ENCODE results near the gene ACAA2.
"Not testable (repeated sequence)": the region's sequence is repeated elsewhere in the genome, so short reads cannot be mapped to it uniquely, and the experiment has no call there.

Gene ACAA2

DNA sequence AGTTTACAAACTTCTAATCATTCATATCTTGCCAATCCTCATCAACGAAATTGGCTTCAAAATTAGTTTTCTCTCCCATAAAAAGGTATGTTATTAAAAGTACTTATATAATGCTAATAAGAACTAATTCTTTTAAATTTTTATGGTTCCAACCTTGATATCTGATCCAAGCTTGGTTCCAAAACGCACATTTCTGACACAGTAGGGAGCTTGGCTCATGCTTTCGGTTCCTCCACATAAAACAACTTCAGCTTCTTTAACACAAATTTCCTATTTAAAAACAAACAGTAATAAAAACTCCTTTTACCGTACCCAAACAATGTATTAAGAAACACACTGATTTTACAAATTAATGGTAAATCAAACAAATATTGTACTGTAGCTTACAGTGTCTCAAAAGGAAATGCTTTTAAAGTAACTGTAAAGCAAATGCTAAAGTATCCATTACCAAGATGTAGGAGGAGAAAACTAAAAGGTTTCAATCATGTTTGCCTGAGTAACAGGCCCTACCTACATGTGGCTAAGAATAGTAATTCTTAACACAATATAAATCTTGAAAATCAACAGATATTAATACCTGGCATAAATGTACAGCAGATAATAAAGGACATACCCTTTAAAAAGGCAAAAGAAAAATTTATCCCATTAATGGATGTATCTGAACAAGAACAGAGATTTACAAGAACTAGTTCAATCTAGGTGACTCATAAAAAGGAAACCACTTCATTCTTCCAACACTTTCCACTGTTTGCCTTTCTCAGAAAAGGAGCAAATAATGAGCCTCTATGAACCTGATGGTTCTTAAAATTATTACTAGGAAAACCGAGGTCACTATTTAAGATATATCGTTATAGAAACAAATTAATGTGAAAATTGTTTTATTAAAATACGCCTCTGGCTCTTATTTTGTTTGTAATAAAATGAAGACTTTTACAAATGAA, 17.5 kb downstream of the ACAA2 start:
- H3K27ac ChIP-seq: no peak overlapping the region
- H3K9me3 ChIP-seq: no peaks in the 10 kb centered on the region
- H3K27me3 ChIP-seq: no peaks in the 10 kb centered on the region
- TF ChIP-seq, protein P1, sequence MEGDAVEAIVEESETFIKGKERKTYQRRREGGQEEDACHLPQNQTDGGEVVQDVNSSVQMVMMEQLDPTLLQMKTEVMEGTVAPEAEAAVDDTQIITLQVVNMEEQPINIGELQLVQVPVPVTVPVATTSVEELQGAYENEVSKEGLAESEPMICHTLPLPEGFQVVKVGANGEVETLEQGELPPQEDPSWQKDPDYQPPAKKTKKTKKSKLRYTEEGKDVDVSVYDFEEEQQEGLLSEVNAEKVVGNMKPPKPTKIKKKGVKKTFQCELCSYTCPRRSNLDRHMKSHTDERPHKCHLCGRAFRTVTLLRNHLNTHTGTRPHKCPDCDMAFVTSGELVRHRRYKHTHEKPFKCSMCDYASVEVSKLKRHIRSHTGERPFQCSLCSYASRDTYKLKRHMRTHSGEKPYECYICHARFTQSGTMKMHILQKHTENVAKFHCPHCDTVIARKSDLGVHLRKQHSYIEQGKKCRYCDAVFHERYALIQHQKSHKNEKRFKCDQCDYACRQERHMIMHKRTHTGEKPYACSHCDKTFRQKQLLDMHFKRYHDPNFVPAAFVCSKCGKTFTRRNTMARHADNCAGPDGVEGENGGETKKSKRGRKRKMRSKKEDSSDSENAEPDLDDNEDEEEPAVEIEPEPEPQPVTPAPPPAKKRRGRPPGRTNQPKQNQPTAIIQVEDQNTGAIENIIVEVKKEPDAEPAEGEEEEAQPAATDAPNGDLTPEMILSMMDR (IDR thresholded peaks at IDR 0.05): no peak
- no peak overlapping the region for H3K4me3 ChIP-seq (ENCODE audit: low read depth in 1 of 2, low read length in 1 of 2)
- peaks cover 33% of the 10 kb centered on the region for H3K36me3 ChIP-seq
- H3K4me1 ChIP-seq (ENCODE audit: control insufficient read depth in 1 of 2, insufficient read depth in 1 of 2, low read depth in 1 of 2, low read length in 1 of 2): no peaks in the 10 kb centered on the region

DNA sequence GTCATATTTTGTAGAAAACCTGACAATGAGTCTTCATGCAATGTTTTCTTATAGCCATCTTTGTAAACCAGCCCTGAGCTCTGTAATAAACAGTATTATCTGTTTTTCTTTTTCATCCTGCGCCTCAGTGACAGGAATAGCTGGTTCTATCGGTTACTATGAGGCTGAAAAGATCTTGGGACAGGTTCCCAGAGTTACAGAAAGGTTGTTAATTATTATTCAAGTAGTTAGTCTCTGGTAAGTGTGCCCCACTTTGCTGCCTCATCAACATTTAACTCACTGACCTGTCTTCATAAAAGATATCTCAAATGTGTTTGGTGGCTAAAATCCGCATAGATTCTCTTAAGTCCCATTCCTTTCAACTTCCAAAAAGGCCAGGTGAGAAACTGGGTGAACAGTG, 18.6 kb downstream of the ACAA2 start:
- H3K27me3 ChIP-seq: no peaks in the 10 kb centered on the region
- TF ChIP-seq, protein P1 (IDR thresholded peaks at IDR 0.05): no peak
- no peaks in the 10 kb centered on the region for H3K9me3 ChIP-seq
- H3K4me1 ChIP-seq (ENCODE audit: control insufficient read depth in 1 of 2, insufficient read depth in 1 of 2, low read depth in 1 of 2, low read length in 1 of 2): no peaks in the 10 kb centered on the region
- H3K4me3 ChIP-seq (ENCODE audit: low read depth in 1 of 2, low read length in 1 of 2): no peak overlapping the region
- H3K27ac ChIP-seq: no peak overlapping the region
- H3K36me3 ChIP-seq: peaks cover 44% of the 10 kb centered on the region

DNA sequence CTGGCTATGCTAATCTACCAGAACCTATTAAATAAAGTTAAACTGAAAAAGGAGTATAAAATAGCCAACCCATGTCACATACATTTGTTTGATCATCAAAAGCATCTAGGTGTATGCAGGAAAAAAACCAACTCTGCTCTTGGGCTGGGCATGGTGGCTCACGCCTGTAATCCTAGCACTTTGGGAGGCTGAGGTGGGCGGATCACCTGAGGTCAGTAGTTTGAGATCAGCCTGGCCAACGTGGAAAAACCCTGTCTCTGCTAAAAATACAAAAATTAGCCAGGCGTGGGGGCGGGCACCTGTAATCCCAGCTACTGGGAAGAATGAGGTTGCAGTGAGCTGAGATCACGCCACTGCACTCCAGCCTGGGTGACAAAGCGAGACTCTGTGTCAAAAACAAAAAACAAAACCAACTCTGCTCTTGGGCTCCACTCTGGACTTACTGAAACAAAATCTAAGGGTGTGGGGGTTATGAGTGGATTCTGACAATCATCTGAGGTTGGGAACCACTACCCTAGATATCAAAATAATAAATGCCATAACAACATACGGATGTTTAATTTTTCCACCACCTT, 23.7 kb downstream of the ACAA2 start:
- H3K4me1 ChIP-seq (ENCODE audit: control insufficient read depth in 1 of 2, insufficient read depth in 1 of 2, low read depth in 1 of 2, low read length in 1 of 2); H3K4me3 ChIP-seq (ENCODE audit: low read depth in 1 of 2, low read length in 1 of 2); H3K9me3 ChIP-seq; H3K27me3 ChIP-seq; H3K27ac ChIP-seq: not testable (repeated sequence)
- peaks cover 64% of the 10 kb centered on the region for H3K36me3 ChIP-seq

DNA sequence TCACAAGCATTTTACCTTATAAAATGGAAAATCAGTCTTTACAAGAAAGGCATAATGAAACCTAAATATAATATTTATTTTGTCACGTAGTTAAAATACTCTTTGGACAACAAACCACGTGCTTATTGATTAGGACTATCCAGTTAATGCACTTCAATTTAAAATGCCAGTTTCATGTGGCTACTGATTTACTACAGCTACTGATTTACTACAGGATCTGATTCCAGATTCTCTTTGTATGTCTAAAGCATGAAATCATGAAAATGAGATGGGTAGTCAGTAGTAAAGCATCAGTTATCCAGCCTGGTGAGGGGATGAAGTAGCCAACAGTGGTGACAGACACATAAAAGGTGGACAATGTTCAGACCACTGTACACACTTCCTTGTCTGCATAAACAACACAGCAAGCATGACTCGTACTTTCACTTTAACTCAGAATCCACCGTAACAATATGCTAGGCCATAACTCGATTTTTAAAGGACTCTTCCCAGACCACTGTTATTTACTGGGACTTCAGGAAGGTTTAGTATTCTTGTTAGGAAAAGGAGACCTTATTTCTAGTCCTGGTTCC, 24.9 kb downstream of the ACAA2 start:
- Histone ChIP-seq H3K9me3 (no peaks in the 10 kb centered on the region), H3K27ac (no peak overlapping the region), H3K4me3 (ENCODE audit: low read depth in 1 of 2, low read length in 1 of 2) (no peak overlapping the region), H3K36me3 (peaks cover 60% of the 10 kb centered on the region), H3K4me1 (ENCODE audit: control insufficient read depth in 1 of 2, insufficient read depth in 1 of 2, low read depth in 1 of 2, low read length in 1 of 2) (no peaks in the 10 kb centered on the region), H3K27me3 (no peaks in the 10 kb centered on the region)
- TF ChIP-seq, protein P1 (IDR thresholded peaks at IDR 0.05): no peak

DNA sequence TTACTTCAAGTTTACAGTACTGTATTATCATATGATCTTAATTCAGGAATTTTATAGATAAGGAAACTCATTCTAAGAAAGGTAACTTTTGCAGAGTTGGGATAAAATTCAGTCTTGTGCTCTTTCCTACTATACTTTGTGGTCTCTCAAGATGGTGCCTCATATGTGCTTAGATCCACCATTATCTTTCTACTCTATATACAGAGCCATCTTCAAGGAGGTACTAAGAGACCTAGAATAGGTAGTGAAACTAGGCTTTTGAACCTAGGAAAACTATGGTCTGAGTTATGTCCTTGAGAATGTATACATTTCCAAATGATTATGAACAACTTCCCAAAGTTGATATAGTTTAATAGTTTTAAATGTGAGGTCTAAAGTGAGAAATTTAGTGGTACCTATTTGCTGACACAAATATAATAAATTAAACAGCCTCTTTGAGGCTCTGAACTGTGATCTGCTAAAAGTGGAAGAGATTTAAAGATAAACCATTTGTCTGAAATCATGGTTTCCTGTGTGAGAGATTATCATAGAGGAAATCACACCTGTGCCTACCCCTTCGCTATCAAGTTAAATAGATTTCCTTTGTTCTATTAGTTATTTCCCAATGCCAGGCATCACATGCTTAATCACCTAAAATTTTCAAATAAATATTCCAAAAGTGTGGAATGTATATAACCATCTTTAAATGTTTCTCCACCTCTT, 27.2 kb downstream of the ACAA2 start:
- no peak overlapping the region for H3K4me3 ChIP-seq (ENCODE audit: low read depth in 1 of 2, low read length in 1 of 2)
- no peak overlapping the region for H3K27ac ChIP-seq
- no peaks in the 10 kb centered on the region for H3K27me3 ChIP-seq
- H3K4me1 ChIP-seq (ENCODE audit: control insufficient read depth in 1 of 2, insufficient read depth in 1 of 2, low read depth in 1 of 2, low read length in 1 of 2): no peaks in the 10 kb centered on the region
- TF ChIP-seq, protein P1 (IDR thresholded peaks at IDR 0.05): no peak
- peaks cover 53% of the 10 kb centered on the region for H3K36me3 ChIP-seq
- H3K9me3 ChIP-seq: no peaks in the 10 kb centered on the region

Measured in neutrophil (primary cell).